CD8-positive, alpha-beta memory T cell (primary cell): ENCODE results near the gene NUP133. TPM values are rescaled to one million over a fixed set of nuclear protein-coding genes. Genes with fewer than 3 reads are reported as not detected.
"Not testable (repeated sequence)": the region's sequence is repeated elsewhere in the genome, so short reads cannot be mapped to it uniquely, and the experiment has no call there.

Source experiments
- CTCF ChIA-PET: fragments of 350-600 bp; sonication (Branson Sonifier 250); formaldehyde crosslinking; loops from one replicate; lab custom pipeline; 2021; ENCODE audit warnings: antibody characterized with exemption; lab: Charles Lee
- POLR2A ChIA-PET: fragments of 350-600 bp; sonication (Branson Sonifier 250); formaldehyde crosslinking; loops from one replicate; lab custom pipeline; 2021; ENCODE audit warnings: antibody characterized with exemption; lab: Charles Lee
- DNase-seq, 5 donors: peaks; one replicate each; pipeline versions ENCODE4 v3.0.0 to v3.0.0-alpha.2; 2020 to 2022; ENCODE audit warnings: mixed read lengths in 1 of 5
- H3K27ac ChIP-seq: one replicate; pipeline ENCODE4 v1.7.0; 2013; ENCODE audit warnings: low read depth, mild to moderate bottlenecking, low read length, moderate library complexity
- H3K27me3 ChIP-seq: 2 replicates; pipeline ENCODE4 v1.7.0; 2013; ENCODE audit warnings: low read length, mild to moderate bottlenecking; ENCODE audit not compliant: insufficient read depth, poor library complexity, severe bottlenecking
- H3K36me3 ChIP-seq: 2 replicates; pipeline ENCODE4 v1.7.0; 2013; ENCODE audit warnings: mild to moderate bottlenecking, low read length, moderate library complexity; ENCODE audit not compliant: insufficient read depth
- H3K4me1 ChIP-seq: 2 replicates; pipeline ENCODE4 v1.7.0; 2013; ENCODE audit warnings: mild to moderate bottlenecking, low read length, moderate library complexity; ENCODE audit not compliant: insufficient read depth
- H3K4me3 ChIP-seq: 2 replicates; pipeline ENCODE4 v1.7.0; 2013; ENCODE audit warnings: mild to moderate bottlenecking, low read length
- H3K9me3 ChIP-seq: 2 replicates; pipeline ENCODE4 v1.7.0; 2013; ENCODE audit warnings: mild to moderate bottlenecking, low read length
- H3K27ac Mint-ChIP-seq, 8 donors: one replicate each; pipeline ENCODE4 v1.8.0; 2020 to 2021; ENCODE audit warnings: mixed read lengths in 8 of 8, mild to moderate bottlenecking in 6 of 8, inconsistent platforms in 3 of 8, moderate library complexity in 3 of 8
- H3K27me3 Mint-ChIP-seq, 2 donors: one replicate each; pipeline ENCODE4 v1.8.0; 2020 to 2021; ENCODE audit warnings: mixed read lengths in 2 of 2, mild to moderate bottlenecking in 1 of 2, moderate library complexity in 1 of 2
- H3K36me3 Mint-ChIP-seq, 3 donors: one replicate each; pipeline ENCODE4 v1.8.0; 2020 to 2021; ENCODE audit warnings: mixed read lengths in 3 of 3, inconsistent platforms in 1 of 3, mild to moderate bottlenecking in 1 of 3
- H3K4me1 Mint-ChIP-seq, 3 donors: one replicate each; pipeline ENCODE4 v1.8.0; 2020 to 2021; ENCODE audit warnings: mixed read lengths in 3 of 3, inconsistent platforms in 1 of 3, mild to moderate bottlenecking in 1 of 3
- H3K4me3 Mint-ChIP-seq, 7 donors: one replicate each; pipeline ENCODE4 v1.8.0; 2020 to 2021; ENCODE audit warnings: mixed read lengths in 7 of 7, mild to moderate bottlenecking in 6 of 7, moderate library complexity in 4 of 7, inconsistent platforms in 2 of 7
- H3K9me3 Mint-ChIP-seq, 5 donors: one replicate each; pipeline ENCODE4 v1.8.0; 2020 to 2022; ENCODE audit warnings: mixed read lengths in 5 of 5, mild to moderate bottlenecking in 3 of 5, moderate library complexity in 2 of 5, inconsistent platforms in 1 of 5
- polyA plus RNA-seq: library from polyadenylated mRNA; unstranded; fragments of 300-500 nt; fragmentation: Illumina TruSeq; gene quantifications from one replicate; pipeline ENCODE4 v1.2.3, GENCODE V29; 2021
- total RNA-seq, 2 experiments: library from RNA; stranded (reverse); gene quantifications; one replicate each; pipeline ENCODE4 v1.2.3, GENCODE V29; 2021

The NUP133 gene
- total and polyA plus RNA-seq, 3 experiments from 2014 or later: 19.9 to 57.9 (median 51.1) TPM

- POLR2A ChIA-PET: no interaction called here
- H3K27me3 ChIP-seq: peaks cover 20% of the 10 kb centered on the region
These were observed 80.6 kb downstream of the NUP133 start for GRCh38 chr1:229427572-229427971.

DNA sequence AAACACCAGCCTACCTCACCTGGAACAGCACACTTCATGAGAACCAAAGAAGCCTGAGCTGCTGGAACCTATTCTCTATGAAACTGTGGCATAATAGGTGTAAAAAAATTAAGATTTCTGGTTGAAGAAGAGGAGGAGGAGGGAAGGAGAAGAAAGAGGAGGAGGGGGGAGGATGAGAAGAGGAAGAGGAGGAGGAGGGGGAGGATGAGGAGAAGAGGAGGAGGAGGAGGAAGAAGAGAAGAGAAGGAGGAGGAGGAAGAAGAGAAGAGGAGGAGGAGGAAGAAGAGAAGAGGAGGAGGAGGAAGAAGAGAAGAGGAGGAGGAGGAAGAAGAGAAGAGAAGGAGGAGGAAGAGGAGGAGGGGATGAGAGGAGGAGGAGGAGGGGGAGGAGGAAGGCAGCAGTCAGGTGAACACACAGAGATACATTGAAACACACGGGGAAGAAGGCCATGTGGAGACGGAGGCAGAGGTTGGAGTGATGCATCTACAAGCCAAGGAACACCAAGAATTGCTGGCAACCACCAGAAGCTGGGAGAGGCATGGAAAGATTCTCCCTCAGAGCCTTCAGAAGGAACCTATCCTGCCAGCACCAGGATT, 82.5 kb downstream of the NUP133 start:
- no peak overlapping the region for H3K4me3 Mint-ChIP-seq
- no peak overlapping the region for H3K27ac Mint-ChIP-seq
- ChIA-PET POLR2A (no interaction called here), CTCF (no interaction called here)
- H3K4me1 Mint-ChIP-seq: peaks cover 3 to 4% (median 3%) of the 10 kb centered on the region in 3 donors
- Histone ChIP-seq H3K36me3 (no peaks in the 10 kb centered on the region), H3K27ac (no peak overlapping the region), H3K4me1 (peaks cover 3% of the 10 kb centered on the region), H3K9me3 (no peaks in the 10 kb centered on the region), H3K4me3 (no peak overlapping the region), H3K27me3 (peaks cover 6% of the 10 kb centered on the region)
- H3K9me3 Mint-ChIP-seq: peaks cover 4 to 18% (median 14%) of the 10 kb centered on the region in 5 donors
- peaks cover 0 to 9% (median 1%) of the 10 kb centered on the region in 3 donors for H3K36me3 Mint-ChIP-seq
- DNase-seq: no peak
- peaks cover 48 to 69% of the 10 kb centered on the region in 2 donors for H3K27me3 Mint-ChIP-seq

More at GRCh38 chr1:229427572-229427971, 80.6 kb downstream of the NUP133 start:
- Mint-ChIP-seq H3K4me1 (peaks cover 14 to 23% (median 15%) of the 10 kb centered on the region in 3 donors), H3K9me3 (peaks cover 4 to 18% (median 14%) of the 10 kb centered on the region in 5 donors), H3K27ac (no peak overlapping the region), H3K27me3 (peaks cover 57 to 79% of the 10 kb centered on the region in 2 donors), H3K4me3 (no peak overlapping the region), H3K36me3 (peaks cover 0 to 9% (median 1%) of the 10 kb centered on the region in 3 donors)
- Histone ChIP-seq H3K4me3 (no peak overlapping the region), H3K9me3 (no peaks in the 10 kb centered on the region), H3K36me3 (no peaks in the 10 kb centered on the region), H3K27ac (no peak overlapping the region), H3K4me1 (peaks cover 13% of the 10 kb centered on the region)
- no peak for DNase-seq
- CTCF ChIA-PET: no interaction called here

- no peaks in the 10 kb centered on the region for H3K27me3 ChIP-seq
- H3K9me3 Mint-ChIP-seq: peaks cover 4 to 18% (median 14%) of the 10 kb centered on the region in 5 donors
- H3K27me3 Mint-ChIP-seq: peaks cover 16 to 44% of the 10 kb centered on the region in 2 donors
- no peak overlapping the region for H3K27ac ChIP-seq
- no peaks in the 10 kb centered on the region for H3K36me3 ChIP-seq
- DNase-seq: no peak
- H3K4me3 ChIP-seq: no peak overlapping the region
- H3K4me1 ChIP-seq: no peaks in the 10 kb centered on the region
- CTCF ChIA-PET: no interaction called here
- H3K27ac Mint-ChIP-seq: no peak overlapping the region
- H3K36me3 Mint-ChIP-seq: peaks cover 0 to 5% (median 1%) of the 10 kb centered on the region in 3 donors
- POLR2A ChIA-PET: no interaction called here
- H3K4me1 Mint-ChIP-seq: no peaks in the 10 kb centered on the region
- no peaks in the 10 kb centered on the region for H3K9me3 ChIP-seq
- no peak overlapping the region for H3K4me3 Mint-ChIP-seq
These were observed 87.4 kb downstream of the NUP133 start for GRCh38 chr1:229420765-229421164.

- H3K4me3 ChIP-seq: no peak overlapping the region
- H3K27me3 ChIP-seq: no peaks in the 10 kb centered on the region
- peaks cover 16 to 42% of the 10 kb centered on the region in 2 donors for H3K27me3 Mint-ChIP-seq
- no peaks in the 10 kb centered on the region for H3K4me1 ChIP-seq
- no peaks in the 10 kb centered on the region for H3K4me1 Mint-ChIP-seq
- ChIA-PET CTCF (no interaction called here), POLR2A (no interaction called here)
- no peak for DNase-seq
- no peak overlapping the region for H3K27ac Mint-ChIP-seq
- H3K36me3 ChIP-seq: no peaks in the 10 kb centered on the region
- H3K9me3 Mint-ChIP-seq: peaks cover 4 to 18% (median 14%) of the 10 kb centered on the region in 5 donors
- H3K27ac ChIP-seq: no peak overlapping the region
- no peaks in the 10 kb centered on the region for H3K9me3 ChIP-seq
- no peak overlapping the region for H3K4me3 Mint-ChIP-seq
- H3K36me3 Mint-ChIP-seq: peaks cover 0 to 5% (median 1%) of the 10 kb centered on the region in 3 donors
These were observed 87.9 kb downstream of the NUP133 start for GRCh38 chr1:229420224-229420623.

DNA sequence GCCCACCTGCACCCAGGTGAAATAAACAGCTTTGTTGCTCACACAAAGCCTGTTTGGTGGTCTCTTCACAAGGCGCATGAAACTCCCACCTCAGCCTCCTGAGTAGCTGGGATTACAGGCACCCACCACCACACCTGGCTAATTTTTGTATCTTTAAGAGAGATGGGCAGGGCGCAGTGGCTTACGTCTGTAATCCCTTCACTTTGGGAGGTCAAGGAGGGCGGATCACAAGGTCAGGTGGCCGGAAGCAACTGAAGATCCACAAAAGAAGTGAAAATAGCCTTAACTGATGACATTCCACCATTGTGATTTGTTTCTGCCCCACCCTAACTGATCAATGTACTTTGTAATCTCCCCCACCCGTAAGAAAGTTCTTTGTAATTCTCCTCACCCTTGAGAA, 89.6 kb downstream of the NUP133 start:
- H3K27ac Mint-ChIP-seq, H3K27ac ChIP-seq, H3K4me3 ChIP-seq, H3K9me3 ChIP-seq, POLR2A ChIA-PET, H3K4me3 Mint-ChIP-seq, CTCF ChIA-PET, H3K4me1 ChIP-seq, H3K4me1 Mint-ChIP-seq, H3K27me3 ChIP-seq, H3K36me3 Mint-ChIP-seq, H3K9me3 Mint-ChIP-seq, H3K36me3 ChIP-seq, DNase-seq: not testable (repeated sequence)
- peaks cover 13 to 30% of the 10 kb centered on the region in 2 donors for H3K27me3 Mint-ChIP-seq

DNA sequence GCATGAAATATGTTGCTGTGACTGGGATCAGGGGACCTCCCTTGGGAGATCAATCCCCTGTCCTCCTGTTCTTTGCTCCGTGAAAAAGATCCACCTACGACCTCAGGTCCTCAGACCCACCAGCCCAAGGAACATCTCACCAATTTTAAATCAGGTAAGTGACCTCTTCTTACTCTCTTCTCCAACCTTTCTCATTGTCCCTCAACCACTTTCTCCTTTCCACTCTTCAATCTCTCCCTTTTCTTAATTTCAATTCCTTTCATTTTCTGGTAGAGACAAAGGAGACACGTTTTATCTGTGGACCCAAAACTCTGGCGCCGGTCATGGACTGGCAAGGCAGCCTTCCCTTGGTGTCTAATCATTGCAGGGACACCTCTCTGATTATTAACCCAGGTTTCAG, 95.3 kb downstream of the NUP133 start:
- H3K36me3 ChIP-seq, CTCF ChIA-PET, POLR2A ChIA-PET, H3K4me3 ChIP-seq, H3K9me3 Mint-ChIP-seq, H3K36me3 Mint-ChIP-seq, H3K27ac Mint-ChIP-seq, H3K9me3 ChIP-seq, H3K27ac ChIP-seq, DNase-seq, H3K4me1 ChIP-seq, H3K4me3 Mint-ChIP-seq: not testable (repeated sequence)
- peaks cover 4 to 18% (median 7%) of the 10 kb centered on the region in 3 donors for H3K4me1 Mint-ChIP-seq
- H3K27me3 Mint-ChIP-seq: peaks cover 25 to 27% of the 10 kb centered on the region in 2 donors
- peaks cover 17% of the 10 kb centered on the region for H3K27me3 ChIP-seq

DNA sequence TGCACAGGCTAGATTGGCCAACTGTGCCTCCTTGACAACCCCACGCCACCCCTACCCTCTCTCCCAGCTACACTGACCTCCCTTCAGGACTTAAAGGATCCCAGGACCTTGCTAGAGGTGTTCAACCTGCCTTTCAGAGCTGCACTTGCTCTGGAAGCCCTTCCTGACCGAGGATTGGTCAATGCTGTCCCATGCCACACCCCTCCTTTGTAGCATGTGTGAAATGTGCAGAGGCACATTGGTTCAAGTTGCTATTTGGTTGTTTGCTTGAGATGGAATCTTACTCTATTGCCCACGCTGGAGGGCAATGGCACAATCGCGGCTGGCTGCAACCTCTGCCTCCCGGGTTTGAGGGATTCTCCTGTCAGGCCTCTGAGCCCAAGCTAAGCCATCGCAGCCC, 96.1 kb downstream of the NUP133 start:
- H3K27ac Mint-ChIP-seq: no peak overlapping the region
- DNase-seq: no peak
- H3K4me1 ChIP-seq: no peaks in the 10 kb centered on the region
- H3K4me3 ChIP-seq: no peak overlapping the region
- H3K27me3 ChIP-seq: peaks cover 17% of the 10 kb centered on the region
- peaks cover 25 to 34% of the 10 kb centered on the region in 2 donors for H3K27me3 Mint-ChIP-seq
- no peak overlapping the region for H3K27ac ChIP-seq
- POLR2A ChIA-PET: no interaction called here
- H3K4me1 Mint-ChIP-seq: peaks cover 6 to 26% (median 9%) of the 10 kb centered on the region in 3 donors
- H3K4me3 Mint-ChIP-seq: no peak overlapping the region
- no peaks in the 10 kb centered on the region for H3K36me3 Mint-ChIP-seq
- no peaks in the 10 kb centered on the region for H3K9me3 ChIP-seq
- CTCF ChIA-PET: no interaction called here
- H3K36me3 ChIP-seq: no peaks in the 10 kb centered on the region
- no peaks in the 10 kb centered on the region for H3K9me3 Mint-ChIP-seq

DNA sequence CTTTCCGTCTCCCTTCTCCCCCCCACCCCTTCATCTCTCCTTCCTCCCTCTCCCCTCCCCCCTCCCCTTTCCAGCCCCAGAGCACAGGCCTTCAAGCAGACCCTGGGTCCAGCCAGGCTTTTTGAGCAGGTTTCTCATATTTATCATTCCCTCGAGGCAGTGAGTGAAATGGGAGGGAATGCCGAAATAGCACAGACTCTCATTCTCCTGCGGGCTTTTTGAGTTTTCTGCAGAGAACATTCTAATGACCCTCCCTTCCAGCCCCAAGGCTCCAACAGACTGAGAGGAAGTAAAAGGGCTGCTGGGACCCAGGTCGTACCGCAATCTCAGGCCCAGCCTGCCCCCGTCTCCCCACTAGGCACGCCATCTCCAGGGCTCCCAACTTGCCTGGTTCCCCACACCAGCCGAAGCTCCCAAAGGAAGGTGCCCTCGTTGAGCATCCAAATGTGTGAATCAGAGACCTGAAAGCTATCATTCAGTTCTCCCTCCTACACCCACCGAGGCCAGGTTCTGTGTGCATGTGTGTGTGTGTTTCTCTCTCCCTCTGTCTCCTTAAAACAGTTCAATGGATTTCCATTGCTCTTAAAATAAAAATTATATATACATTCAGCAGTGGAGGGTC, 96.6 kb downstream of the NUP133 start:
- no peak for DNase-seq
- ChIA-PET CTCF (no interaction called here), POLR2A (no interaction called here)
- H3K4me1 Mint-ChIP-seq: peaks cover 11 to 31% (median 11%) of the 10 kb centered on the region in 3 donors
- Histone ChIP-seq H3K4me3 (no peak overlapping the region), H3K27ac (no peak overlapping the region), H3K4me1 (no peaks in the 10 kb centered on the region), H3K9me3 (no peaks in the 10 kb centered on the region), H3K27me3 (peaks cover 21% of the 10 kb centered on the region), H3K36me3 (no peaks in the 10 kb centered on the region)
- peak overlapping the region in 1 of 8 donors; percentile 21 for H3K27ac Mint-ChIP-seq
- H3K27me3 Mint-ChIP-seq: peaks cover 30 to 39% of the 10 kb centered on the region in 2 donors
- H3K36me3 Mint-ChIP-seq: no peaks in the 10 kb centered on the region
- no peak overlapping the region for H3K4me3 Mint-ChIP-seq
- H3K9me3 Mint-ChIP-seq: no peaks in the 10 kb centered on the region
